OCI-LY1 (cell line): ENCODE results near the gene HYAL1.

ENCODE experiments used
- EZH2 ChIP-seq: fragments of 200-600 bp; sonication (generic), shearing (Covaris generic); IDR thresholded peaks from 2 replicates; pipeline ENCODE4 v1.8.0; 2017; ENCODE audit warnings: borderline replicate concordance, mixed run types, mild to moderate bottlenecking, antibody characterized with exemption, low read length, moderate library complexity, mixed read lengths
- TF ChIP-seq, protein P1 (sequence below): fragments of 200-600 bp; sonication (generic), shearing (Covaris generic); IDR thresholded peaks from 2 replicates; pipeline ENCODE4 v1.5.1; 2017; ENCODE audit warnings: mild to moderate bottlenecking, antibody characterized with exemption, low read length, moderate library complexity, mixed read lengths

DNA sequence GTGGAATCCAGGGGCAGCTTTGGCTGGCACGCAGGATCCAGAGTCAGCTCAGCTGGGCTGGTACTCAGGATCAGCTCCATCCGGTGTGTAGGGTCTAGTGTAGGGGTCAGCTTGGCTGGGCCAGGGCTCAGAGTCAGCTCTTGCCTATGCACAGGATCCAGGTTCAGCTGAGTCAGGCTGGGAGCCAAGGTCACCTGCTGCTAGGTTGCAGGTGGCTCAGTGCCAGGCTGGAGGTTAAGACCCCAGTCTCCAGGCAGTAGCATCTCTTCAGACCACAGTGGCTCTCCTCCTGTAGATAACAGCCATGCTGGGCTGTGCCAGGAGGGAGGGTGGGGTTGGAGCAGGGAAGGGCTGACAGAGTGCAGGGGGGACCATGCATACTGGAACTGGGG, 6.0 kb downstream of the HYAL1 start:
- TF ChIP-seq, protein P1, sequence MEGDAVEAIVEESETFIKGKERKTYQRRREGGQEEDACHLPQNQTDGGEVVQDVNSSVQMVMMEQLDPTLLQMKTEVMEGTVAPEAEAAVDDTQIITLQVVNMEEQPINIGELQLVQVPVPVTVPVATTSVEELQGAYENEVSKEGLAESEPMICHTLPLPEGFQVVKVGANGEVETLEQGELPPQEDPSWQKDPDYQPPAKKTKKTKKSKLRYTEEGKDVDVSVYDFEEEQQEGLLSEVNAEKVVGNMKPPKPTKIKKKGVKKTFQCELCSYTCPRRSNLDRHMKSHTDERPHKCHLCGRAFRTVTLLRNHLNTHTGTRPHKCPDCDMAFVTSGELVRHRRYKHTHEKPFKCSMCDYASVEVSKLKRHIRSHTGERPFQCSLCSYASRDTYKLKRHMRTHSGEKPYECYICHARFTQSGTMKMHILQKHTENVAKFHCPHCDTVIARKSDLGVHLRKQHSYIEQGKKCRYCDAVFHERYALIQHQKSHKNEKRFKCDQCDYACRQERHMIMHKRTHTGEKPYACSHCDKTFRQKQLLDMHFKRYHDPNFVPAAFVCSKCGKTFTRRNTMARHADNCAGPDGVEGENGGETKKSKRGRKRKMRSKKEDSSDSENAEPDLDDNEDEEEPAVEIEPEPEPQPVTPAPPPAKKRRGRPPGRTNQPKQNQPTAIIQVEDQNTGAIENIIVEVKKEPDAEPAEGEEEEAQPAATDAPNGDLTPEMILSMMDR, result no peak
- TF ChIP-seq EZH2, result no peak
